AG10803 (cell line): ENCODE results near the gene ALDOA.

Experiments used
- DNase-seq: peaks from one replicate; pipeline ENCODE4 v3.0.0; 2010; ENCODE audit warnings: low read depth
- H3K4me3 ChIP-seq: 2 replicates; pipeline ENCODE4 v1.5.1; 2011; ENCODE audit warnings: mild to moderate bottlenecking, low read length, control low read depth
- CTCF ChIP-seq: conservative IDR thresholded peaks from 2 replicates; pipeline ENCODE4 v1.5.1; 2011; ENCODE audit warnings: mild to moderate bottlenecking, low read length, control low read depth, inconsistent platforms

Gene ALDOA

GRCh38 chr16:30079480-30079879, 13.9 kb downstream of the ALDOA start:
- TF ChIP-seq CTCF: no peak
- no peak for DNase-seq
- H3K4me3 ChIP-seq: no peak overlapping the region

- no peak overlapping the region for H3K4me3 ChIP-seq
- no peak for TF ChIP-seq CTCF
- no peak for DNase-seq
These were observed 17.1 kb downstream of the ALDOA start for GRCh38 chr16:30082545-30083090.

GRCh38 chr16:30083216-30084055, 17.9 kb downstream of the ALDOA start:
- no peak overlapping the region for H3K4me3 ChIP-seq
- DNase-seq: no peak
- no peak for TF ChIP-seq CTCF

GRCh38 chr16:30084096-30084815, 18.7 kb downstream of the ALDOA start:
- no peak overlapping the region for H3K4me3 ChIP-seq
- DNase-seq: no peak
- TF ChIP-seq CTCF: no peak

GRCh38 chr16:30084816-30085159, 19.2 kb downstream of the ALDOA start:
- TF ChIP-seq CTCF: no peak
- DNase-seq: peak; percentile 51

GRCh38 chr16:30085247-30085646, 19.7 kb downstream of the ALDOA start:
- no peak for DNase-seq
- H3K4me3 ChIP-seq: no peak overlapping the region
- TF ChIP-seq CTCF: no peak

More at GRCh38 chr16:30084816-30085159, 19.2 kb downstream of the ALDOA start:
- no peak overlapping the region for H3K4me3 ChIP-seq
